ENCODE results near the gene SPOCK1. TPM values are rescaled to one million over a fixed set of nuclear protein-coding genes. Genes with fewer than 3 reads are reported as not detected.

The SPOCK1 gene
- total and polyA plus RNA-seq, 3 donors from 2014 or later: 63.8 to 111 (median 101) TPM

DNA sequence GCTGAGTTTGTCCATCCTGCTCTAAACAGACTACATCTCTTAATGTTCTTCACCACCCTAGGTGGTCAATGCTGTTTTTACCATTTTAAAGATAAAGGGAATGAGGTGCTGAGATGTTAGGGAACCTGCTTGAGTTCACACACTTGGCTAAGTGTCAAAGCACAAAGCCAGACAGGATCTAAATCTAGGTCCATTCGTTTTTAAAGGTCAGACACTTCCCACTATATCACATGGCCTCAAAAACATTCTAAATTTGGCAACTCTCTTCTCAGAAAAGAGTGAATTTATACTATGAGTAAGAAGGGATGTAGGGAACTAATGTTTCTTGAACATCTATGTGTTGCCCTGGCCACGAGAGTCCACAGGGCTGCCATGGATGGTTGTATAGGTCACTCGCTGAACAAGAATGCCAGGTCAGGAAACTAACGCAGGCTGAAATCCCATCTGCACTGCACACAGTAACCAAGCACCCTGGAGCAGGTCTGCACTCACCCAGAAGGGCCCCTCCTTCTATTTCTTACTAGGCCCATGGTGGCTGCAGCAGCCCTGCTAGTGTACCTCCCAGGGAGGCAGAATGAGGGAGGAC, 213.0 kb downstream of the SPOCK1 start:
- no peaks in the 10 kb centered on the region for H3K36me3 ChIP-seq (ENCODE audit: low read depth, missing control alignments)
- no peaks in the 10 kb centered on the region for H3K9me3 ChIP-seq
- H3K27me3 ChIP-seq: no peaks in the 10 kb centered on the region
- no peak overlapping the region for H3K4me3 ChIP-seq
- H3K27ac ChIP-seq: no peak overlapping the region
- TF ChIP-seq POLR2A (IDR thresholded peaks at IDR 0.05): no peak
- TF ChIP-seq, protein P1, sequence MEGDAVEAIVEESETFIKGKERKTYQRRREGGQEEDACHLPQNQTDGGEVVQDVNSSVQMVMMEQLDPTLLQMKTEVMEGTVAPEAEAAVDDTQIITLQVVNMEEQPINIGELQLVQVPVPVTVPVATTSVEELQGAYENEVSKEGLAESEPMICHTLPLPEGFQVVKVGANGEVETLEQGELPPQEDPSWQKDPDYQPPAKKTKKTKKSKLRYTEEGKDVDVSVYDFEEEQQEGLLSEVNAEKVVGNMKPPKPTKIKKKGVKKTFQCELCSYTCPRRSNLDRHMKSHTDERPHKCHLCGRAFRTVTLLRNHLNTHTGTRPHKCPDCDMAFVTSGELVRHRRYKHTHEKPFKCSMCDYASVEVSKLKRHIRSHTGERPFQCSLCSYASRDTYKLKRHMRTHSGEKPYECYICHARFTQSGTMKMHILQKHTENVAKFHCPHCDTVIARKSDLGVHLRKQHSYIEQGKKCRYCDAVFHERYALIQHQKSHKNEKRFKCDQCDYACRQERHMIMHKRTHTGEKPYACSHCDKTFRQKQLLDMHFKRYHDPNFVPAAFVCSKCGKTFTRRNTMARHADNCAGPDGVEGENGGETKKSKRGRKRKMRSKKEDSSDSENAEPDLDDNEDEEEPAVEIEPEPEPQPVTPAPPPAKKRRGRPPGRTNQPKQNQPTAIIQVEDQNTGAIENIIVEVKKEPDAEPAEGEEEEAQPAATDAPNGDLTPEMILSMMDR (IDR thresholded peaks at IDR 0.05): no peak
- WGBS, 2 donors: 70 to 88% methylated on average over 4 of the region's 4 CpGs
- no peak for DNase-seq
- H3K4me1 ChIP-seq: no peaks in the 10 kb centered on the region
- intact Hi-C loops (cut with DNase I; ENCODE audit: low total_unique reads): no loop called here

DNA sequence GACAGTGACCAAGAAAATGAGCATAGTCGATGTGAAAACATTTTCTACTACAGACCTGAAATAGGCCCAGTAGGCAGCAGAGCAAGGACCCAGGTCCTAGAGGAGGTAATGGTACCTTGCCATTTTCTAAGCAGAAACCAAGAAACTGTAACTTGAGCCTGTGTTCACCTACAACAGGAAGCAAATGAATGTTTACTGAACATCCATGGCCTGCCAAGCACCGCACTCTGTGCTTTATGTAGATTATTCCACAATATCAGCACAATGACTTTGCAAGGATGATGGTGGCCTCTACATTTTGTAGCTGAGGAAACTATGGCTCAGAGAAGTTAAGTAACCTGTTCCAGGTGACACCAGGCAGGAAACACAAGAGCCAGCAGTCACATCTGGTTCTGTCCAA, 215.3 kb downstream of the SPOCK1 start:
- 97 to 100% methylated on average over 2 of the region's 2 CpGs for WGBS, 2 donors
- intact Hi-C loops (cut with DNase I; ENCODE audit: low total_unique reads): no loop called here
- no peaks in the 10 kb centered on the region for H3K27me3 ChIP-seq
- TF ChIP-seq, protein P1 (IDR thresholded peaks at IDR 0.05): no peak
- no peak for TF ChIP-seq POLR2A (IDR thresholded peaks at IDR 0.05)
- H3K9me3 ChIP-seq: no peaks in the 10 kb centered on the region
- DNase-seq: no peak
- no peak overlapping the region for H3K27ac ChIP-seq
- no peaks in the 10 kb centered on the region for H3K36me3 ChIP-seq (ENCODE audit: low read depth, missing control alignments)
- H3K4me1 ChIP-seq: no peaks in the 10 kb centered on the region
- H3K4me3 ChIP-seq: no peak overlapping the region

DNA sequence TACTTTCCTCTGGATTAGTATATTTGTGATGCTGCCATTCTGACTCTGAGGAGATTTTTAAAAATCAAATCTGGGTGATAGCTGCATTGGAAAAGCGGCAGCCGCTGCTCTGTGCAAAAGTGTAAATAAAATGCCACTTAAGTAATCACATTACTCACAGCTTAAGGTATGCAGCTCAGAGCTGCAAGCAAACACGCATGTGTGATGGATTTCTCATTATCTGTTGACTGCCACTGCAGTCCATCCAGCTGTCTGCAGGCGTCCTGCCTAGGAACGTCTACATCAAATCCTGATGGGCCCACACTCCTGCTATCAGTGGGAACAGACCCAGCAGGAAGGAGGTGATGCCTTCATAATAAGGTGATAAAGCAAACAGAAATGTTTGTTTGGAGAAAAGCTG, 216.9 kb downstream of the SPOCK1 start:
- no peak for DNase-seq

DNA sequence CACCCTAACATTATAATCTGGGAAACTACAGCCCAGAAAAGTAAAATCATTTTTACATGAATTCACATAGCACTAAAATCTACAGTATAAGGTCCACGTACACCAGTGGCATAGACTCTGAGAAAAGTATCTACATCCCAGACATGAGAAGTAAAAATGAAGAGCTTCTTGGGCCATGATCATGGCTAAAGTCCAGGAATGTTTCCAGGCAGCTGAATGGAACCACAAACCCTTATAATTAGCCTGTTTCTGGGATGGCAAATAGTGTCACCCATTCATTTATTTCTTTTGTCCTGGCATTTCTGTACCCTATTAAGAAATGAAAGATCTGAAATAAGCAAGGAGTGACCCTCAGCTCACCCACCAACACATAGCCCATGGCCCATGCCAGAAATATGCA, 217.9 kb downstream of the SPOCK1 start:
- no peaks in the 10 kb centered on the region for H3K4me1 ChIP-seq
- no peaks in the 10 kb centered on the region for H3K36me3 ChIP-seq (ENCODE audit: low read depth, missing control alignments)
- H3K27me3 ChIP-seq: no peaks in the 10 kb centered on the region
- H3K27ac ChIP-seq: no peak overlapping the region
- intact Hi-C loops (cut with DNase I; ENCODE audit: low total_unique reads): no loop called here
- WGBS, 2 donors: 84 to 87% methylated on average over 1 of the region's 1 CpG
- H3K9me3 ChIP-seq: no peaks in the 10 kb centered on the region
- no peak overlapping the region for H3K4me3 ChIP-seq
- TF ChIP-seq, protein P1 (IDR thresholded peaks at IDR 0.05): no peak
- no peak for TF ChIP-seq POLR2A (IDR thresholded peaks at IDR 0.05)
- DNase-seq: no peak

More for the DNA sequence above, 216.9 kb downstream of the SPOCK1 start:
- Histone ChIP-seq H3K4me3 (no peak overlapping the region), H3K27ac (no peak overlapping the region), H3K36me3 (ENCODE audit: low read depth, missing control alignments) (no peaks in the 10 kb centered on the region), H3K27me3 (no peaks in the 10 kb centered on the region), H3K9me3 (no peaks in the 10 kb centered on the region), H3K4me1 (no peaks in the 10 kb centered on the region)
- WGBS, 2 donors: 73 to 84% methylated on average over 5 of the region's 5 CpGs
- TF ChIP-seq, protein P1 (IDR thresholded peaks at IDR 0.05): no peak
- TF ChIP-seq POLR2A (IDR thresholded peaks at IDR 0.05): no peak
- intact Hi-C loops (cut with DNase I; ENCODE audit: low total_unique reads): no loop called here

DNA sequence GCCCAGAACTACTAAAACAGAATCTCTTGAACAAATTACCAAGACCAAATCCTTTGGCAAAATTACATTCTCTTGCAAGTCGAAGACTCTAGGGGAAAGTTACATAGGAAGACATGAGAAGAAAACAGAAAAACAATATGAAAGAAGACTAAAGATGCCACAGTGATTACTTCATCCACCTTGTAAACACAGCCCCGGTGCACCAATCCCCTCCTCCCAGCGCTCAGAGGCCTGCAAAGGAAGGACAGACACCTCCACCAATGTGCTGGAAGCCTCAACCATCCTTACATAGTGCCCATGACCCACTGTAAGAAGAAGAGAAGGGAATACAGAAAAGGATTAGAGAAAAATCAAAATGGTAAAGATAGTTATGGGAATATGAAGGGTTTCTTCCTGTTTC, 218.5 kb downstream of the SPOCK1 start:
- H3K36me3 ChIP-seq (ENCODE audit: low read depth, missing control alignments): no peaks in the 10 kb centered on the region
- H3K4me3 ChIP-seq: no peak overlapping the region
- WGBS, 2 donors: 78 to 80% methylated on average over 3 of the region's 3 CpGs
- no peak overlapping the region for H3K27ac ChIP-seq
- no peak for TF ChIP-seq POLR2A (IDR thresholded peaks at IDR 0.05)
- TF ChIP-seq, protein P1 (IDR thresholded peaks at IDR 0.05): no peak
- H3K9me3 ChIP-seq: no peaks in the 10 kb centered on the region
- H3K27me3 ChIP-seq: no peaks in the 10 kb centered on the region
- intact Hi-C loops (cut with DNase I; ENCODE audit: low total_unique reads): no loop called here
- DNase-seq: no peak
- H3K4me1 ChIP-seq: no peaks in the 10 kb centered on the region
